GM18499 (cell line): ENCODE measurements around the gene FSCN2.

ENCODE experiments used
- ATAC-seq: cut with Tn5 transposase; IDR thresholded peaks from one replicate; pipeline ENCODE4 v1.9.1; 2021; ENCODE audit warnings: moderate number of reproducible peaks; ENCODE audit not compliant: insufficient read depth, unreplicated experiment

FSCN2 gene

GRCh38 chr17:81489998-81490992 is 37.9 kb upstream of the FSCN2 start:
- no peak for ATAC-seq

- no peak for ATAC-seq
These were observed 37.0 kb upstream of the FSCN2 start for GRCh38 chr17:81491181-81491581.

- ATAC-seq: no peak
These were observed 36.4 kb upstream of the FSCN2 start for GRCh38 chr17:81491761-81492160.

- ATAC-seq: no peak
These were observed 36.0 kb upstream of the FSCN2 start for GRCh38 chr17:81492202-81492601.

- no peak for ATAC-seq
These were observed 35.5 kb upstream of the FSCN2 start for GRCh38 chr17:81492706-81493105.

GRCh38 chr17:81493198-81494038 is 34.8 kb upstream of the FSCN2 start:
- ATAC-seq: no peak

GRCh38 chr17:81494626-81495377 is 33.4 kb upstream of the FSCN2 start:
- ATAC-seq: no peak

GRCh38 chr17:81498953-81499600 is 29.1 kb upstream of the FSCN2 start:
- ATAC-seq: no peak

- ATAC-seq: no peak
These were observed 28.6 kb upstream of the FSCN2 start for GRCh38 chr17:81499601-81499970.

- no peak for ATAC-seq
These were observed 28.1 kb upstream of the FSCN2 start for GRCh38 chr17:81500047-81500446.

- no peak for ATAC-seq
These were observed 25.6 kb upstream of the FSCN2 start for GRCh38 chr17:81502471-81503017.

GRCh38 chr17:81503619-81504018 is 24.6 kb upstream of the FSCN2 start:
- ATAC-seq: no peak

GRCh38 chr17:81508639-81509206 is 19.5 kb upstream of the FSCN2 start:
- ATAC-seq: no peak

GRCh38 chr17:81509207-81509971 is 18.8 kb upstream of the FSCN2 start:
- no peak for ATAC-seq

- ATAC-seq: no peak
These were observed 18.0 kb upstream of the FSCN2 start for GRCh38 chr17:81509972-81510784.

- ATAC-seq: no peak
These were observed 17.2 kb upstream of the FSCN2 start for GRCh38 chr17:81510785-81511553.

GRCh38 chr17:81511554-81511803 is 16.7 kb upstream of the FSCN2 start:
- no peak for ATAC-seq
